ENCODE data around the gene MSH2.
"Not testable (repeated sequence)": the region's sequence is repeated elsewhere in the genome, so short reads cannot be mapped to it uniquely, and the experiment has no call there.

Gene MSH2

DNA sequence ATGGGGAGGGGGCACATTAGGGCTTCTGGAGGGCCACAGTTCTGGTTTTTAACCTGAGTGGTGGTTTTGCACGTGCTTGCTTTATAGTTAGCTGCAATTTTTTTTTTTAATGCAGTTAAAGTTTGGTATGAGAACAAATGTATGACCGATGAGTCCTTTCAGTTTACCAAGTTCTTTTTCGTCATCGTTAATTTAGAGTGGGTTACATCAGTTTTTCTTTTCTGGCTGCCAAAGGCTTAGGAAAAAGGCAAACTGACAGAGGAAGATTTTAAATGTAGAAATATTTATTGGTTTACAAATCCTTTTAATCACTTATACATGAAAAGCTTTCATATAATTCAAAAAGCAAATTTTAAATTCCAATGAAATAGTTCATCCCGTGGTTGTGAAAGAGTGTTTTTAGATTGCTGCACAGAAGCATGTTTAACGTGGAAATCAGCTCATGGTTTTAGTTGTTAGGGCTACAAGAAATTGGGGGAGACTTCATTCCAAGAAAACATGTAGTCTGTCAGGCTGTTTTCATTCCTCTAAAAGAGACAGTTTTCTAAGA lies 82.9 kb downstream of the MSH2 start:
- no peak for DNase-seq

DNA sequence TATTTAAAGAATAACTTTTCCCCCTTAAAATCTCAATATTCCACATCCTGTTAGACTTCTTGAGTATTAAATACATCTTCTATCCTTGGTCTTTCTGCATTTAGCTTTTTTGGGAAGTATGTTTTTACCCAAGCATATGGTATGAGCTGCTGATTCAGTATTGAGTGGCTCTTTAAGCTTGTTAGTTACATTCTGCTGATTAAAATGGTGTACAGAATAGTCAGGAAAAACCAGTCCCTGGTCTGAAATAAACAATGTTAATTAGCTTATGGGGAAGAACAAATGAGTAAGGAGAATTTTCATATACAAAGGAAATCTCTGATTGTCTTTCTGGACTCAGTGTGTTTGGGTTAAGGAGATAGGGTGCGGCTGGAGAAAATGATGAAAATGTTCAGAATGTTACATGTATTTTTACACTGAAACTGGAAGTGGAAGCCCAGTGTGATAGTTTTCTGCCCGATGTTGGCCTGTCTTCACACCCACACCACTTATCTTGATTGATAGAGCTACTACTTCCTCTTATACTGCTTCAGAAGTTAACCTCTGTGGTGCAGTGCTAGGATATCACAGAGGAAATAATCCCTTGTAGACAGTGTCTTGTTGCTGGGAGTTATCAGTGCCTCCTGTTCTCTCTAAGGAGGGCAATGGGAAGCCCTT lies 84.0 kb downstream of the MSH2 start:
- no peak for DNase-seq

DNA sequence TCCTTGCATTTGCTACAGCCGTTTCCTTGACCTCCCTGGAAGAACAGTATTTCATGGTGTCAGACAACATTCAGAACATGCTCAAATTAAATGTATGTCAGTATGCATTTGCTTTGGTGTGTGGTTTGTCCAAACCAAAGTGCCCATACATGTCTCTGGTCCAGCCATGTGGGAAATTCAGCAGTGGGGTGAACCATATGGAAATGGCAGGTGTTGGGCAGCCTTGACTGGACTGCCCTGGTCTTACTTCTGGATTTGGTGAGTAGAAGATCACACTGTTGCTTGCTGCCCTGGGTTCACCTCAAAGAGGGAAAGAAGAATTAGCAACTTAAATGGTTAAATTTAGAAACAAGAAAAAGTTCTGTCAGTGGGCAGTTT lies 84.5 kb downstream of the MSH2 start:
- DNase-seq: no peak

DNA sequence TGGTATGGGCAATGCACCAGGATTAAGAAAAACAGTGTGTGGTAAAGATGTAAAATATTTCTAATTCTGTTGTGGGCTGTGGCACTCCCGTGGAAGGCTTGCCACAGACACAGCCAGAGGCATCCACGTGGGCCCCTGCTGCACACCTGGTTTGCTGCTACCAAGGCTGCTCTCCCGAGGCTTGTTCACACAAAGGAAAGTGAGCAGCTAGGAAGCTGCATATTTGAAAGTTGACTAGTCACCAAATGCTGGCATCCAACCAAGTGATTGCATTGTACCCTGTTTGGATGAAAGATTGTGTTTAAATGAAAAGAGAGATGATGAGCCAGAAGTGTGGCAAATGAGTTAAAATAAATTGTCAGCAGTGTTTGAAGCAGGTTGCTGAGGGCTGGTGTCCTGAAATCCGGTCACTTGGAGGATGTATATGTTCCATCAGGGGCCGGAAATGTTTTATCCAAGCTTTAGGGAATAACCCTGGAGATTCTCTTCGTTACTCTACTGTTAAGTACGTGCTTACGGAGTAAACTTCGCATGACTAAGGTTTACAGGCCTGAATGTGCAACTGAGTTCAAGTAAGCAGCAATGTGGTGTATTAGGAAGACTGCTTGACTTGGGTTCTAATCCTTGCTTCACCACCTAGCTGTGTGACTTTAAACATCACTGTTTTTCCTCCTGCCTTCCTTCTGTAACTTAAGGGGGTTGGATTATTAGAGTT lies 86.1 kb downstream of the MSH2 start:
- DNase-seq: no peak

DNA sequence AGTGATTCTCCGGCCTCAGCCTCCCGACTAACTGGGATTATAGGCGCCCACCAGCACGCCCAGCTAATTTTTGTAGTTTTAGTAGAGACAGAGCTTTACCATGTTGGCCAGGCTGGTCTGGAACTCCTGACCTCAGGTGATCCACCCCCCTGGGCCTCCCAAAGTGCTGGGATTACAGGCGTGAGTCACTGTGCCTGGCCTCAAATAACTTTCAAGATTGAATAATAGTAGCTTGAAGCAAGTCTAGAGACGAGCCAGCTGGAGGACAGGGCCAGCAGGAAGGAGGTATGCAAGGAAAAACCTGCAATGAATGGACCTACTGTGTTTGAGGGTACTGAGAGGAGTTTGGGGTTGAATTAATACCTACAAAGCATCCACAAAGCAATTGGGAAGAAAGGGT lies 87.5 kb downstream of the MSH2 start:
- DNase-seq: no peak

DNA sequence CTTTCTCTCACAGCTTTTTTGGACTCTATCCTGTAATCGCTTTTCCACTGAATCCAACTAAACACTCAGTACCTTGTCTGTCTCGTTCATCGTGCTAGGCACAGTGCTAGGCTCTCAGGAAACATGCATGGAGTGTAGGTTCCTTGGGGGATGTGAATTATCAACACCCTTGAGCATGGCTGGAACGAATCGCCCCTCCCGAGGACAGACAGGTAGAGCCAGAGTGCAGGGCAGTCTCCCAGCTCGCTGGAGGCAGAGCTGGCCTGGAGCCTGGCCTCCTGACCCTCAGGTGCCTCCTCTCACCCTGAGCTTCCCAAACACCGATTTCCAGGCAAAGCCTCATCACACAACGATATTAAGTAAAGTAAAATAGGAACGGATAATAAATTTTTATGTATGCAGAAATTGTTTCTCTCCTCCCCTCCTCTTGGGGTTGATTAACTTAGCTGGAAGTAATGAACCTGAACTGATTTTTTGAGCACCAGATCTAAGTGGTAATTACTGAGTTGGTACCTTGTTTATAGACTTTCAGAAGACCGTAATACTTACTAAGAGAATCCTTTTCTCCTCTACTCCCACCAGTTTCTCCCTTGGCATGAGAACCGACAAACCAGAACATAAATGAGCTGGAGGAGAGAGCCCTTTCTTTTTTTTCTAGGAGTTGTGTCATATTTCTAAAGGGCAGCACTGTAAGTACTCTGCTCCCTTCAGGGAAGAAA lies 90.5 kb downstream of the MSH2 start:
- no peak for DNase-seq

DNA sequence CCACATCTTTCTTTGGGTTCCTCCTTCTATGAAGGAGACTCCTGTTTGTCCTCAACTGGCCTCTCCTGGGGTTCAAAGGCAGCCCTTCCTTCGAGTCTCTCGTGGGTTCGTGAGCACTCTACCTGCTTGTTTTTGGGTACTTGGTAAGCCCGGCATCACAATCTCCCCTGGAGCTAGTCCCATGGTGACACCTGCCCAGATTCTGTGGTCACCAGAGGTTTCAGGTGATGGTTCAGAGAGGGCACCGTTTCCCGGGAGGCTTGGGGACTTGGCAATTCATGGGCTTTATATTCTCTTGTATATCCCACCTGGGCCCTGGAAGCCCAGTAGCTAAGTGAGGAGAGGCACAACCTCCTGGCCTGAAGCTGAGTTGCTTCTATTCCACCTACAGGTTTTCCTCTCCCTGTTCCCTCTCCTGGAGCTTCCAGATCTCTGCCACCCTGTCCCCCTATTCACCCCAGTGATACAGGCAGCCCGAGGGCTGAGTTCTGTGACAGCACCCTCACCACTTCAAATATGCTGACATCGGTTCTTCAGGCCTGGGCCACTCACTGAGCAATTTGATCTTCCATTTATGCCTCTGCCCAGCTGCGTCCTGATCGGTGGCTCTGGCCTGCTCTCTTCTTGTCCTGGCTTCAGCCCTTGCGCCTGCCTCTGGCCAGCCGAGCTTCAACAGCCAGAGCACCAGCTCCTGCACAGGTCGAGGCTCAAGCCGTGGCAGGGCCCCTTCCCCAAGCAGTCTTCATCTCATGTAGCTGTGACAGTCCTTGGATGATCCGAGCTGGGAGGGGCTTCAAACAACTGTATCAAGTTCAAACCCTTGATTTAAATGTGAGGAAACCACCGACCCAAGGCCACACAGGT lies 91.5 kb downstream of the MSH2 start:
- DNase-seq: no peak

DNA sequence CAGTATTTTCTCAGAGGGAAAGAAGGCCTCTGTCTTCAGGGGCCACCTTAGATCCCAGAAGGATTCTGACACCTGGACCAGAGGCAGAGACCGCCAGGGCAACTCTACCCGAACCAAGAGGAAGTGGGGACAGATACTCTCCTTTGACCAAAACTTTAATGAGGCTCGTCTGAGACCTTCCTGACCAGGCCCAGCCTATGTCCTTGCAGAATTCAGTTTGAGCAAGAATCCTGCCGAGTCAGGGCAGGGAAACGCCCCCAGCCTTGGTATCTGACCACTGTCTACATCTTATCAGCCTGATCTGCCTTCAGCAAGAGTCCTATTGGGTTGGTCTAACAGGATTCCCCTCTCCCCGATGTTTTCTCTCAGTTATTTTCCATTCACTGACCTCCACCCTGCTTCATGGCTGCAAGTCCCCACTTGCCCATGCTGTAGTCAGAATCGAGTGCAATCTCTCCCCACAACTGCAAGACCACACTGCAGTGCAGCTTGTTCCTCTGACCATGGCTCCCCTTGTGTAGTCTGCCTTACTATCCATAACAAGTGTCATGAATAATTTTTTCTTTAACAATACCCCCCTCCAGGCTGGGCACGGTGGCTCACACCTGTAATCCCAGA lies 95.0 kb downstream of the MSH2 start:
- no peak for DNase-seq

DNA sequence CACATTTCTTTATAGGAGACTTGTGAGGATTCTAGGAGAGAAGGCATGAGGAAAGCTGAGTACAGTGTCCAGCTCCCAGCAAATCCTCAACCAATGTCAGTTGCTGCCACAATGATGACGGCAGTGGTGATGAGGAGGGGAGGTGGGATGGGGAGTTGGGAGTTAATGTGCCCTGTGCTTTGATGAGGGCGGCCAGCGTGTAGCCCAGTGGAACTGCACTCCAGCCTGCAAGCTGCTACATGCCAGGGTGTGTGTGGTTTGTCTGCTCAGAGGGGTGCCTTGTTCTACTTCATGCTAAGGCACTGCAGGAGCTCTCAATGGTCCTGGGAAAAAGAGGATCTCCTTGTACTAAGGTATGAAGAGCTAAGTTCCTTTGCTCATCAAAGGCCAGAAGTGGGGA lies 96.1 kb downstream of the MSH2 start:
- DNase-seq: no peak

DNA sequence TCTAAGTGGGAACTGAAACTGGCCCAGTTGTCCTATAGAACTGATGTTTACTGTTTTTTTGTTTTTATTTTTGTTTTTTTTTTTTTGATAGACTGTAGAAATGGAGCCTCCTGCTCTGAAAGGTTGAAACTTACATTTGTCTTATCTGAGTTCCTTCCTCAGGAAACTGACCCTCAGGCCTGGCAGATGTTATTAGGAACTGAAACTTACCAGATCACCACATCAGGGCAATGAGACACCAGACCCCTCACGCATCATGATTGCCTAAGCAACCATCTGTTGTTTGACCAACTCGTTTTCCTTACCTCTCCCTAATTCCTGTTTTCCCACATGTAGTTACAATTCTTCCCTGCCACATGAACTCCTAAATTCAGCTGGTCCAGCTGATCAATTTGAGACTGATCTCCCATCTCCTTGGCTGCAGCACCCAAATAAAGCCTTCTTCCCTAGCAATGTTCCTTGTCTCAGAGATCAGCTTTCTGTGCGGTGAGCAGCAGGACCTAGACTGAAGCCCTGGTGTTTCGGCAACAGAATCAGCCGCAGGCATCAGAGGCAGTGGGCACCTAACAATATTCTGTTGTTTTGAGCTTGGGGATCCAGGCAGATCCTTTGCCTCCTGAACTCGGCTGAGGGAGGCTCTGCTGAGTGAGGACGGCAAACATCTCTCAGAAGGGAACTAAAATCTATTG lies 96.8 kb downstream of the MSH2 start:
- DNase-seq: no peak

DNA sequence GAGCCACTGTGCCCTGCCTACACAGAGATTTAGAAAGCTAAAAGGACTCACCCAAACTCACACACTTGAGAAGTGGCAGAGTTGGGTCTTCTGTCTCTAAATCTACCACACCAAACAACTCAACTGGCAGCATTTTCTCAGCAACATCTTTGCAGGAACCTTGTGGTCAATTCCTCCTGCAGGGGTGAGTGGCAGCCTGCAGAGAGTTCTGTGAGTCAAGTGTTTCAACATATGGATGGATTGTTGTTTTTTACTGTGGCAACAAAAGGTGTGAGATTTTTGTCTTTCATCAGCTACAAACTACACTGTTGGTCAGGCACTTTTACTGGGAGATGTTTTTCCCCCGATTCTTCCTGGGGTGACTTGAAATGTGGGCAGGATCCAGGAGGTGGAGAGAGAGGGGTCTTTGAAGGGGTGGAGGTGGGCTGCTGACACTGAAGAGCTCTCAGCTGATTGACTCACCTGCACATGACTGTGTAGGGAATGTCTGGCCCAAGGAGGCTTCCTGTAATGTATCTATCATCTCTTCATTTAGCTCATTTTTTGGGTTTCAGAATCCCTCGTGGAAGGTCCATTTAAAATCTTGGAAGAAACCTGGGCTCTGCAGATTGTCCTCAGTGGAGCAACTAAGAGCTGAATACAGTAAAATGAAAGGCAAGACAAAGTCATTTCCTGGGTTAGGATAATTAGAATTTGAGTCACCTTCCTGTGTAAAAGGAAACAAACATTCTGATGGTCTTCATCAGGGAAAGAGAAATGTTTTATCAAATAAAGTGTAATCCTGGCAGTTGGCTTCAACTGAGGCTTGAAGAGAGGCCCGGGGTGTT lies 98.6 kb downstream of the MSH2 start:
- no peak for DNase-seq

DNA sequence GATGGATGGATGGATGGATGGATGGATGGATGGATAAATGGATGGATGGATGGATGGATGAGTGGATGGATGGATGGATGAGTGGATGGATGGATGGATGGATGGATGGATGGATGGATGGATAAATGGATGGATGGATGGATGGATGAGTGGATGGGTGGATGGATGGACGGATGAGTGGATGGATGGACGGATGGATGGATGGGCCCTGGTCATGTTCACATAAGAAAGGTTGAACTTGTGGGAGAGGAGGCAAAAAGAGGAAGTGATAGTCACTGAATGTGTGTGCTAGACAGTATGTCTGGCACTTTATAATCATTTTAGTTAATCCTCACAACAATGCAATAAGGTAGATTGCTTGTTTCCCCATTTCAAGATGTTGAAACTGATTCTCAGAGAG lies 99.5 kb downstream of the MSH2 start:
- DNase-seq: not testable (repeated sequence)

DNA sequence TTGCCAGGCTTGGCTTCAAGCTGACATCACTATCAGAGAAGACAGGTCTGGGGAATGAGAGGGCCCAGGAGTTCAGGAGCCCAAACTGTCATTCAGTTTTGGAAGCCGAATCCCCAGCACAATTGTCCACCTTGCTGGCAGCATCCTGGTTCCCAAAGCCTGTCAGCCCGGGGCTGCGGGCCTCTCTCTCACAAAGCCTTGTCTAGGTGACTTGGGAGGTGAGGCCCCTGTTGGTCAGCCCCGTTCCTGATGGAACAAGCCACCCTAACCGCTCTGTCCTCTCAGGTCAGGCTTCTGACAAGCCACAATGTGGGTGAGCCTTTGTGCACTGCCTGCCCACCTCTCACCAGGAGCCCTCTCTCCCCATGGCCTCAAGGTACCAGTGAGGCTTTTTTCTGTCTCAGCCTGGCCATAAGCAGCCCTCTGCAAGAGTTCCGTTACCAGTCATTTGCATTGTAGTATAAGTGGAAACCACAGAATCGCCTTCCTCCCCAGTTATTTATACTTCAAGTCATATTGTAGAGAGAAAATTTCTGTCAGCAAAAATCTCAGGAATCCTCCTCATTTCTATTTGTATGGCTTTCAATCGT lies 100.6 kb downstream of the MSH2 start:
- no peak for DNase-seq

DNA sequence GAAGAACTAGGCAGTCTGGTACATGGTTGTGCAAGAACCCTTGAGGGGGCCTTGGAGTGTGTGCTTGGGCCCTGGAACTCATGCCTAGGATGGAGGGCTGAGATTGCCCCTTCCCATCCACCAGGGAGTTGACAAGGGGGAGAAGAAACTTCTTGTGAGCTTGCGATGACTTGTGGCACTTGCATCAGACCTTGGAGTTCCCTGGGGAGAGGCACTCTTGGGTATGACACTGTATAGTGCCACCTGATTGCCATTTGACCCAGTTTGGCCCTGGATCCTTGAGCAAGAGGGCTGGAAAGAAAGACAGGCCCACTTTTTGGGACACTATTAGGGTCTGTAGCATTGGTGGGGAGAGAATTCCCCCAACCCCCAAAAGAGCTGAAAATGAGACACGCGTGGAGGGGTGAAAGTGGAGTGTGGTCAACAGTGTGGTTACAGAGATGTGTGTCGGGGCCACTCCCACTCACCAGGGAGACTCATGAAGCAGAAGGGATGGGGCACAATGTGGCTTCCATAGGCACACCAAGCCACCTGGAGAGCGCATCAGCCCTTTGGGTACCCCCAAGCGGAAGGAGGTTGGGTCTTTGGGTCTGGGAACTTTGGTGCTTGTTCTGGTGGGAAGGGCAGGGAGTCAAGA lies 101.3 kb downstream of the MSH2 start:
- no peak for DNase-seq

DNA sequence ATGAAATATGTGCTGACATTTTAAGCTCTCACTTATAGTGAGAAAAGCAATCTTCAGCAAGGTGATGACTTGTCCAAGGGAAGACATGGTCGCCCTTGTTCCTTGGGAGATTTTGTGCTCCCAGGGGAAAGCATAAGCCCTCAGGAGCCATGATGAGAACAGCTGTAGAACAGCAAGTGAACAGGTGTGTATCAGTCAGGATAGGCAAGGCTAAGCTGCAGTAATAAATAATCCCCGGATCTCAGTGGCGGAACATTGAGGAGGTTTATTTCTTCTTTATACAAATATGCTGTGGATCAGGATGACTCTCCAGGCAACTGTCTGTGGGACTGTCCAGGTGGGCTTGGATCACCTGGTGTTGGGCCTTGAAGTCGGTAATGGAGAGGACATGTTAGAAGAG lies 103.1 kb downstream of the MSH2 start:
- no peak for DNase-seq

DNA sequence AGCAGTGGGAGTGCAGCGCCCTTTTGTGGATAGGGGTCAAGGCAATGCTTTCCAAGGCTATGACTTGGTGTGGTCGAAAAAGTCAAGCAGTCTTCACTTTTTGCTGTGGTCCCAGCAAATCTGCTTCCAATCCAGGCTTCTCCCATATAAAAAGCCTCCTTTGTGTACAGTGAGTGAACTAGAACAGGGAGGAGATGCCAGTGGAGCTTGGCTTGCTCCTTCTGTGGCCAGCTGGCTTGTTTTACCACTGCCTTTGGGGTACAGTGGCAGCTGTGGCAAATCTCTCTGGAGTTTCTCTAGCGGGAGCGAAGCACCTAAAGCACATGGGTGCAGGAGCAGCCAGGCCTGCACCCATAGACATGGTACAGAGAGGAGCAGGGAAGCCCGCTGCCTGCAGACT lies 103.5 kb downstream of the MSH2 start:
- no peak for DNase-seq

DNA sequence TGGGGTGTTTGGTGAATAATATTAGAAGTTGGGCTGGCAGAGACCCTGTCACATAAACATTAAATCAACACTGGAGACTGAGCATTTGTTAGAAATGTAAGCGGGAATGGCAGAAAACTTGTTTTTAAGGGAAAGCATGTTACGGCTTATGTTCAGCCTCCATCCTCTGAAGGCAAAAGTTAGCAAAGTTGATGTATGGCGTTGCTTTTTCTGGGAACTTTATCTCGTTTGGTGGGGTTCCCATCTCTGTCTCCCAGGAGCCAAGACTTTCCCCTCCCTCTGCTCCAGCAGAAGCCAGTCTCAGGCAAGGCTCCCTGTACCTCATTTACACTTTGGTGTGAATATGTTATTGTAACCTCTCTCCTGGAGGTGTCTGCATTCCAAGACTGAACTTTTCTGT lies 105.1 kb downstream of the MSH2 start:
- DNase-seq: no peak

DNA sequence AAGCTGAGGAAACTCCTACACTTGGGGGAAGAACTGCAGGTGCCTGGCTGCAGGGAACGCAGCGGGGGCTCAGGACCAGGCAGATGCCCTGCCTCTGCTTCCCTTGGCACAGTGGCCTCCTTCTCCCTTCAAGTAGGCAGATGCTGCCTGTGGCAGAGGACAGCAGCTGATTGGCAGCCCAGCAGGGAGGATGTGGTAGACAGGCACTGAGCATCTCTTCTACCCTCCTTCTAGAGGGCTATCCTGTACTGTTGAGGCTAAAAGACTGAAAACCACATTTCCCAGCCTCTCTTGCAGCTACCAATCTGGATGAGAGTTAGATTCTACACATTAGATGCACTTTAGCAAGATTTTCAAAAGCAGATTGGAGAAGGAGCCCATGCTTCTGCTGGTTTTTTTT lies 105.7 kb downstream of the MSH2 start:
- no peak for DNase-seq

DNA sequence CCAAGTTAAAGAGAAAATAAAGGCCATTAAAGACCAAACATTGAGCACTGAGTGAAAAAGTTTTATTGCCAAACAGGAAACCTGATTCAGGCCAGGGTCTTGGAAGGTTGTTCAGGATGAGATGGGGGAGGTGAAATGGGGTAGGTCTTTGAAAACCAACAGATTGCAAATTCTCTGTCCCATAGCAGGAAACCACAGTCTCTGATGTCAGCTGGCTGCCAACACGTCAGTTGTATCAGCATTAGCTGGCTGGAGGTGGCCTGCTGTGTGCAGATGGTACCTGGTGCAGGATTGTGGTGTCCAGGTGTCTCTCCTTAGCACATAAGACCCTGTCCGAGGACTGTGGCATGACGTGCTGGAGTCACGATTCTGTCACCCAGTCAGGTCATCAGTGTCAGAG lies 106.3 kb downstream of the MSH2 start:
- no peak for DNase-seq

DNA sequence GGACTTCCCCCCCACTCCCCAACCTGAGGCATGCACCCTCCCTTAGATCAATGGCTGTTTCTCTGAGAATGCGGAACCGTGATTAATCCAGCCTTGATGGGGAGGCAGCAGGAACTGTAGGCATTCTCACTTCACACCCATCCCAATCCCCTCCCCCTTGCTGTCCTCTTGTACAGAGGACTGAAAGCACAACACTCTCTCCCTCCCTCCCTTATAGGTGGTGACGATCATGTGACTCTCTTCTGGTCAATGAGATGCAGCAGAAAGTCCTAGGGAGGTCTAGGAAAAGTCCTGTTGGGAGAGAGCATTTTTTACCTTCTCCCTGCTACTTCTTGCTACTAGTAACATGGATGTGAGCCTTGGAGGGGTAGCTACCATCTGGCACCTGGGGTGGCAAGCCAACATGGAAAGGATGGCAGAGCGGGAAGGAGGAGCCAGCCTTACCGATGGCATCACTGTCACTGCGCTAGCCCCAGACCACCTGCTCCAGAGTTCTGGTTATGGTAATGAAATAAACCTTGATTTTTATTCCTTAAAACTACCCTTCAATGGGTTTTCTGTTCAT lies 106.9 kb downstream of the MSH2 start:
- DNase-seq: no peak
